H9 (cell line): ENCODE data around the gene CST3. TPM values are rescaled to one million over a fixed set of nuclear protein-coding genes. Genes with fewer than 3 reads are reported as not detected.
A peak's percentile ranks its signal among the peaks of the same experiment; 100 is the strongest.
"Not testable (repeated sequence)": the region's sequence is repeated elsewhere in the genome, so short reads cannot be mapped to it uniquely, and the experiment has no call there.

Experiments
- DNase-seq: peaks from one replicate; pipeline ENCODE4 v3.0.0-alpha.2; 2017
- H2AFZ ChIP-seq: one replicate; pipeline ENCODE4 v1.6.1; 2013; ENCODE audit warnings: mild to moderate bottlenecking, low read length, control low read depth, moderate library complexity
- H2AK5ac ChIP-seq: 2 replicates; pipeline ENCODE4 v1.6.1; 2013; ENCODE audit warnings: low read length, control low read depth, mixed read lengths; ENCODE audit not compliant: insufficient read length
- H2BK120ac ChIP-seq: one replicate; pipeline ENCODE4 v1.6.1; 2013; ENCODE audit warnings: low read depth, mild to moderate bottlenecking, low read length, control low read depth, inconsistent platforms; ENCODE audit not compliant: poor library complexity, severe bottlenecking
- H2BK12ac ChIP-seq: 2 replicates; pipeline ENCODE4 v1.6.1; 2013; ENCODE audit warnings: low read length, control low read depth, mixed read lengths, low read depth; ENCODE audit not compliant: insufficient read length
- H2BK15ac ChIP-seq: 2 replicates; pipeline ENCODE4 v1.6.1; 2013; ENCODE audit warnings: low read depth, low read length, control low read depth
- H2BK20ac ChIP-seq: one replicate; pipeline ENCODE4 v1.6.1; 2013; ENCODE audit warnings: low read depth, mild to moderate bottlenecking, low read length, control low read depth, inconsistent platforms; ENCODE audit not compliant: poor library complexity, severe bottlenecking
- H2BK5ac ChIP-seq: 2 replicates; pipeline ENCODE4 v1.6.1; 2013; ENCODE audit warnings: low read length, control low read depth, mixed read lengths; ENCODE audit not compliant: insufficient read length
- H3K14ac ChIP-seq: 2 replicates; pipeline ENCODE4 v1.6.1; 2013; ENCODE audit warnings: low read length, control low read depth; ENCODE audit not compliant: insufficient read depth
- H3K18ac ChIP-seq: 2 replicates; pipeline ENCODE4 v1.6.1; 2013; ENCODE audit warnings: low read depth, mild to moderate bottlenecking, mixed read lengths, low read length, control low read depth; ENCODE audit not compliant: insufficient read length
- H3K23ac ChIP-seq: 2 replicates; pipeline ENCODE4 v1.6.1; 2013; ENCODE audit warnings: low read length, control low read depth, mixed read lengths, low read depth; ENCODE audit not compliant: insufficient read length
- H3K23me2 ChIP-seq: 2 replicates; pipeline ENCODE4 v1.6.1; 2013; ENCODE audit warnings: low read depth, mild to moderate bottlenecking, mixed read lengths, low read length, control low read depth; ENCODE audit not compliant: insufficient read length, poor library complexity, severe bottlenecking
- H3K27ac ChIP-seq: 2 replicates; pipeline ENCODE4 v1.5.1; 2013; ENCODE audit warnings: low read length, control low read depth, mixed read lengths, low read depth; ENCODE audit not compliant: insufficient read length
- H3K27me3 ChIP-seq: 2 replicates; pipeline ENCODE4 v1.6.1; 2013; ENCODE audit warnings: low read length, control low read depth, inconsistent platforms; ENCODE audit not compliant: insufficient read depth
- H3K4ac ChIP-seq: 2 replicates; pipeline ENCODE4 v1.6.1; 2013; ENCODE audit warnings: low read depth, mild to moderate bottlenecking, control low read depth, inconsistent platforms, low read length, moderate library complexity
- H3K4me1 ChIP-seq: 2 replicates; pipeline ENCODE4 v1.6.1; 2013; ENCODE audit warnings: low read length, control low read depth, inconsistent platforms; ENCODE audit not compliant: insufficient read depth
- H3K4me2 ChIP-seq: 2 replicates; pipeline ENCODE4 v1.6.1; 2013; ENCODE audit warnings: low read length, control low read depth, mixed read lengths; ENCODE audit not compliant: insufficient read length, insufficient read depth
- H3K56ac ChIP-seq: 2 replicates; pipeline ENCODE4 v1.6.1; 2013; ENCODE audit warnings: low read depth, mild to moderate bottlenecking, mixed read lengths, low read length, control low read depth; ENCODE audit not compliant: insufficient read length
- H3K79me1 ChIP-seq: 2 replicates; pipeline ENCODE4 v1.6.1; 2013; ENCODE audit warnings: low read depth, mild to moderate bottlenecking, moderate library complexity, low read length, control low read depth, inconsistent platforms; ENCODE audit not compliant: insufficient read depth, poor library complexity, severe bottlenecking
- H3K79me2 ChIP-seq: 2 replicates; pipeline ENCODE4 v1.6.1; 2013; ENCODE audit warnings: low read length, control low read depth, inconsistent platforms; ENCODE audit not compliant: insufficient read depth
- H3K9ac ChIP-seq: 2 replicates; pipeline ENCODE4 v1.6.1; 2013; ENCODE audit warnings: low read length, control low read depth, mixed read lengths; ENCODE audit not compliant: insufficient read length; ENCODE audit errors: extremely low read depth
- H3K9me3 ChIP-seq: one replicate; pipeline ENCODE4 v1.6.1; 2013; ENCODE audit warnings: low read depth, low read length, inconsistent platforms; ENCODE audit not compliant: control insufficient read depth
- H3T11ph ChIP-seq: one replicate; pipeline ENCODE4 v1.6.1; 2013; ENCODE audit warnings: mild to moderate bottlenecking, low read length, control low read depth, inconsistent platforms
- H4K20me1 ChIP-seq: one replicate; pipeline ENCODE4 v1.6.1; 2013; ENCODE audit not compliant: control insufficient read depth, insufficient read length, insufficient read depth
- H4K5ac ChIP-seq: 2 replicates; pipeline ENCODE4 v1.6.1; 2013; ENCODE audit warnings: low read depth, mild to moderate bottlenecking, mixed read lengths, low read length, control low read depth; ENCODE audit not compliant: insufficient read length
- H4K8ac ChIP-seq: replicated peaks from 2 replicates; pipeline ENCODE4 v1.6.1; 2013; ENCODE audit warnings: low read length, control low read depth, mixed read lengths, low read depth; ENCODE audit not compliant: insufficient read length
- H4K91ac ChIP-seq: 2 replicates; pipeline ENCODE4 v1.6.1; 2013; ENCODE audit warnings: low read depth, mild to moderate bottlenecking, moderate library complexity, mixed read lengths, low read length, control low read depth; ENCODE audit not compliant: insufficient read length
- H3K27ac Mint-ChIP-seq, 3 experiments: 2 replicates in 2 of 3; 3 replicates in 1 of 3; pipeline ENCODE4 v1.8.0; 2020 to 2021; ENCODE audit warnings: mixed read lengths in 3 of 3, mild to moderate bottlenecking in 1 of 3, moderate library complexity in 1 of 3
- H3K27me3 Mint-ChIP-seq: 2 replicates; pipeline ENCODE4 v1.8.0; 2021; ENCODE audit warnings: low read depth, mild to moderate bottlenecking, moderate library complexity, mixed read lengths
- H3K36me3 Mint-ChIP-seq, 3 experiments: 2 replicates in 2 of 3; 3 replicates in 1 of 3; pipeline ENCODE4 v1.8.0; 2020 to 2021; ENCODE audit warnings: low read depth in 3 of 3, mixed read lengths in 3 of 3; ENCODE audit not compliant: insufficient read depth in 1 of 3
- H3K4me1 Mint-ChIP-seq, 2 experiments: 2 replicates each; pipeline ENCODE4 v1.8.0; 2020; ENCODE audit warnings: mixed read lengths in 2 of 2
- H3K4me3 Mint-ChIP-seq, 2 experiments: 2 replicates in 1 of 2; 3 replicates in 1 of 2; pipeline ENCODE4 v1.8.0; 2020 to 2021; ENCODE audit warnings: mild to moderate bottlenecking in 2 of 2, mixed read lengths in 2 of 2, moderate library complexity in 1 of 2
- H3K9me3 Mint-ChIP-seq, 2 experiments: 2 replicates in 1 of 2; 3 replicates in 1 of 2; pipeline ENCODE4 v1.8.0; 2020; ENCODE audit warnings: mild to moderate bottlenecking in 2 of 2, mixed read lengths in 2 of 2, moderate library complexity in 1 of 2
- CTCF ChIP-seq: fragments of 200-600 bp; sonication (generic); conservative IDR thresholded peaks from 3 replicates; pipeline ENCODE4 v1.8.0; 2021; ENCODE audit warnings: antibody characterized with exemption, mild to moderate bottlenecking
- WGBS: extraction: QIAGEN DNeasy Blood & Tissue Kit; methylation state at CpG from one replicate; pipeline ENCODE4 v1.1.7; 2013; ENCODE audit warnings: missing lambda C conversion rate, low lambda C conversion rate, mixed read lengths; ENCODE audit not compliant: insufficient read length; ENCODE audit errors: extremely low coverage; 5-methylcytosine and 5-hydroxymethylcytosine counted together
- total RNA-seq: library from RNA; stranded (reverse); gene quantifications from 2 replicates; pipeline ENCODE4 v1.2.1, GENCODE V29; 2021

The CST3 gene
- total RNA-seq, 1 experiment from 2014 or later, result 77.2 TPM

- H4K20me1 ChIP-seq, result no peaks in the 10 kb centered on the region
- TF ChIP-seq CTCF, result no peak
- no peak overlapping the region for H3K18ac ChIP-seq
- H2BK5ac ChIP-seq, result no peak overlapping the region
- H2BK120ac ChIP-seq, result no peak overlapping the region
- no peak overlapping the region for H3K4ac ChIP-seq
- no peaks in the 10 kb centered on the region for H3K23me2 ChIP-seq
- peak; percentile 22 for DNase-seq
- no peak overlapping the region for H2AFZ ChIP-seq
- no peak overlapping the region for H3T11ph ChIP-seq
- H4K8ac ChIP-seq, result no peak overlapping the region
- no peak overlapping the region for H2BK12ac ChIP-seq
- peaks cover 5% of the 10 kb centered on the region for H3K27me3 Mint-ChIP-seq
- no peaks in the 10 kb centered on the region for H3K4me1 ChIP-seq
- no peak overlapping the region for H3K56ac ChIP-seq
- H3K4me1 Mint-ChIP-seq, result peaks cover 3 to 6% of the 10 kb centered on the region in 2 experiments
- no peak overlapping the region for H3K23ac ChIP-seq
- no peak overlapping the region for H4K91ac ChIP-seq
- no peaks in the 10 kb centered on the region for H3K9me3 ChIP-seq
- H4K5ac ChIP-seq, result no peak overlapping the region
- H3K27ac Mint-ChIP-seq, result no peak overlapping the region
- no peak overlapping the region for H2BK15ac ChIP-seq
- H3K79me1 ChIP-seq, result no peaks in the 10 kb centered on the region
- H3K4me2 ChIP-seq, result no peak overlapping the region
- no peaks in the 10 kb centered on the region for H3K9me3 Mint-ChIP-seq
- H3K36me3 Mint-ChIP-seq, result peaks cover 0 to 1% (median 0%) of the 10 kb centered on the region in 3 experiments; a peak in 1 of 7 replicates
- H2AK5ac ChIP-seq, result no peak overlapping the region
- H3K14ac ChIP-seq, result no peak overlapping the region
- no peaks in the 10 kb centered on the region for H3K79me2 ChIP-seq
- no peak overlapping the region for H2BK20ac ChIP-seq
- no peak overlapping the region for H3K27ac ChIP-seq
- H3K27me3 ChIP-seq, result no peaks in the 10 kb centered on the region
- H3K4me3 Mint-ChIP-seq, result no peak overlapping the region
- WGBS, result no CpG with 5 or more reads among the region's 4 CpGs
- no peak overlapping the region for H3K9ac ChIP-seq
These were observed 48.4 kb upstream of the CST3 start for GRCh38 chr20:23686046-23686750.

- not testable (repeated sequence) for H3K79me1 ChIP-seq
These were observed 47.8 kb upstream of the CST3 start for GRCh38 chr20:23685529-23685896.

More at GRCh38 chr20:23685529-23685896, 47.8 kb upstream of the CST3 start:
- not testable (repeated sequence) for H4K8ac ChIP-seq, H3K27ac Mint-ChIP-seq, H4K5ac ChIP-seq, H3K79me2 ChIP-seq, H4K20me1 ChIP-seq, H3K4me1 ChIP-seq, H3T11ph ChIP-seq, H3K4me2 ChIP-seq, H3K27me3 Mint-ChIP-seq, H2BK120ac ChIP-seq, H3K9me3 ChIP-seq, H3K9ac ChIP-seq, H3K27me3 ChIP-seq, H2AK5ac ChIP-seq, H2BK15ac ChIP-seq, H3K9me3 Mint-ChIP-seq, H2AFZ ChIP-seq, H2BK5ac ChIP-seq, H3K18ac ChIP-seq, H2BK20ac ChIP-seq, H3K36me3 Mint-ChIP-seq, H3K56ac ChIP-seq, H3K4ac ChIP-seq, DNase-seq, H3K4me3 Mint-ChIP-seq, H3K27ac ChIP-seq, H2BK12ac ChIP-seq, H3K23me2 ChIP-seq, H4K91ac ChIP-seq, H3K23ac ChIP-seq, H3K4me1 Mint-ChIP-seq, H3K14ac ChIP-seq
- no CpG with 5 or more reads among the region's 4 CpGs for WGBS
